ENCODE data around the gene LITAF.

DNA sequence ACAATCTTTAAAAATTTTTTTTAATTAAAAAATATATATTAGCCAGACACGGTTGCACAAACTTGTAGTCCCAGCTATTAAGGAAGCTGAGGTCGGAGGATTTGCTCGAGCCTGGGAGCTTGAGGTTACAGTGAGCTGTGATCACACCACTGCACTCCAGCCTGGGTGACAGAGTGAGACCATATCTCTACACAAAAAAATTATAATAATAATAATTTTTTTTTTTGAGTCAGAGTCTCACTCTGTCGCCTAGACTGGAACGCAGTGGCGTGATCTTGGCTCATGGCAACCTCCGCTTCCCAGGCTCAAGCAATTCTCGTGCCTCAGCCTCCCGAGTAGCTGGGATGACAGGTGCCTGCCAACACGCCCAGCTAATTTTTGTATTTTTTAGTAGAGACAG, 23.8 kb downstream of the LITAF start:
- TF ChIP-seq, protein P1, sequence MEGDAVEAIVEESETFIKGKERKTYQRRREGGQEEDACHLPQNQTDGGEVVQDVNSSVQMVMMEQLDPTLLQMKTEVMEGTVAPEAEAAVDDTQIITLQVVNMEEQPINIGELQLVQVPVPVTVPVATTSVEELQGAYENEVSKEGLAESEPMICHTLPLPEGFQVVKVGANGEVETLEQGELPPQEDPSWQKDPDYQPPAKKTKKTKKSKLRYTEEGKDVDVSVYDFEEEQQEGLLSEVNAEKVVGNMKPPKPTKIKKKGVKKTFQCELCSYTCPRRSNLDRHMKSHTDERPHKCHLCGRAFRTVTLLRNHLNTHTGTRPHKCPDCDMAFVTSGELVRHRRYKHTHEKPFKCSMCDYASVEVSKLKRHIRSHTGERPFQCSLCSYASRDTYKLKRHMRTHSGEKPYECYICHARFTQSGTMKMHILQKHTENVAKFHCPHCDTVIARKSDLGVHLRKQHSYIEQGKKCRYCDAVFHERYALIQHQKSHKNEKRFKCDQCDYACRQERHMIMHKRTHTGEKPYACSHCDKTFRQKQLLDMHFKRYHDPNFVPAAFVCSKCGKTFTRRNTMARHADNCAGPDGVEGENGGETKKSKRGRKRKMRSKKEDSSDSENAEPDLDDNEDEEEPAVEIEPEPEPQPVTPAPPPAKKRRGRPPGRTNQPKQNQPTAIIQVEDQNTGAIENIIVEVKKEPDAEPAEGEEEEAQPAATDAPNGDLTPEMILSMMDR (IDR thresholded peaks at IDR 0.05; ENCODE audit: low read depth, low read length, missing input control) = no peak
- TF ChIP-seq GABPA (IDR thresholded peaks at IDR 0.05 in 1 of 2, conservative IDR thresholded peaks at IDR 0.05 in 1 of 2) (no peak), YY1 (IDR thresholded peaks at IDR 0.05) (no peak), SP1 (IDR thresholded peaks at IDR 0.05) (no peak)
- TF ChIP-seq, protein P2, sequence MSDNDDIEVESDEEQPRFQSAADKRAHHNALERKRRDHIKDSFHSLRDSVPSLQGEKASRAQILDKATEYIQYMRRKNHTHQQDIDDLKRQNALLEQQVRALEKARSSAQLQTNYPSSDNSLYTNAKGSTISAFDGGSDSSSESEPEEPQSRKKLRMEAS (IDR thresholded peaks at IDR 0.05) = no peak
- TF ChIP-seq, protein P3, sequence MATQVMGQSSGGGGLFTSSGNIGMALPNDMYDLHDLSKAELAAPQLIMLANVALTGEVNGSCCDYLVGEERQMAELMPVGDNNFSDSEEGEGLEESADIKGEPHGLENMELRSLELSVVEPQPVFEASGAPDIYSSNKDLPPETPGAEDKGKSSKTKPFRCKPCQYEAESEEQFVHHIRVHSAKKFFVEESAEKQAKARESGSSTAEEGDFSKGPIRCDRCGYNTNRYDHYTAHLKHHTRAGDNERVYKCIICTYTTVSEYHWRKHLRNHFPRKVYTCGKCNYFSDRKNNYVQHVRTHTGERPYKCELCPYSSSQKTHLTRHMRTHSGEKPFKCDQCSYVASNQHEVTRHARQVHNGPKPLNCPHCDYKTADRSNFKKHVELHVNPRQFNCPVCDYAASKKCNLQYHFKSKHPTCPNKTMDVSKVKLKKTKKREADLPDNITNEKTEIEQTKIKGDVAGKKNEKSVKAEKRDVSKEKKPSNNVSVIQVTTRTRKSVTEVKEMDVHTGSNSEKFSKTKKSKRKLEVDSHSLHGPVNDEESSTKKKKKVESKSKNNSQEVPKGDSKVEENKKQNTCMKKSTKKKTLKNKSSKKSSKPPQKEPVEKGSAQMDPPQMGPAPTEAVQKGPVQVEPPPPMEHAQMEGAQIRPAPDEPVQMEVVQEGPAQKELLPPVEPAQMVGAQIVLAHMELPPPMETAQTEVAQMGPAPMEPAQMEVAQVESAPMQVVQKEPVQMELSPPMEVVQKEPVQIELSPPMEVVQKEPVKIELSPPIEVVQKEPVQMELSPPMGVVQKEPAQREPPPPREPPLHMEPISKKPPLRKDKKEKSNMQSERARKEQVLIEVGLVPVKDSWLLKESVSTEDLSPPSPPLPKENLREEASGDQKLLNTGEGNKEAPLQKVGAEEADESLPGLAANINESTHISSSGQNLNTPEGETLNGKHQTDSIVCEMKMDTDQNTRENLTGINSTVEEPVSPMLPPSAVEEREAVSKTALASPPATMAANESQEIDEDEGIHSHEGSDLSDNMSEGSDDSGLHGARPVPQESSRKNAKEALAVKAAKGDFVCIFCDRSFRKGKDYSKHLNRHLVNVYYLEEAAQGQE (IDR thresholded peaks at IDR 0.05) = no peak
